ENCODE results near the gene H1-8.

The H1-8 gene

GRCh38 chr3:129571605-129572547 lies 28.9 kb downstream of the H1-8 start:
- in situ Hi-C loops (cut with MboI; ENCODE audit: low sequenced_read_pairs), result no loop called here

DNA sequence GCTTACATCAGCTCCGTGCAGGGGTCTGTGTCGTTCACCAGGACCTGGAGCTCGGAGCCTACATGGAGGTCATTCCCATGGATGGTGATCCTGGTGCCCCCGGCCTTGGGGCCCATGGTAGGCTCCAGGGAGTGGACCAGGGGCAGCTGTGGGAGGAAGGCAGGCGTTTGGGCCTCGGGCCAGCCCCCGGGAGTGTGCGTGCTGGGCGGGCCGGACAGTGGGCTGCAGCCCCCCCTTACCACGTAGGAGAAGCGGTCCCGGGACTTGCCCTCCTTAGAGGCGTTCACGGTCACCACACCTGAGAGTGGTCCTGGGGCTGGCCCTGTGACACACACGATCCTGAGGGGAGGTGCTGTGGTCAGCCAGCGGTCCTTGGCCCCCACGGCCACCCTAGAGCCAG lies 29.6 kb downstream of the H1-8 start:
- in situ Hi-C loops (cut with MboI; ENCODE audit: low sequenced_read_pairs), result no loop called here

GRCh38 chr3:129573493-129573892 lies 30.5 kb downstream of the H1-8 start:
- in situ Hi-C loops (cut with MboI; ENCODE audit: low sequenced_read_pairs), result no loop called here

DNA sequence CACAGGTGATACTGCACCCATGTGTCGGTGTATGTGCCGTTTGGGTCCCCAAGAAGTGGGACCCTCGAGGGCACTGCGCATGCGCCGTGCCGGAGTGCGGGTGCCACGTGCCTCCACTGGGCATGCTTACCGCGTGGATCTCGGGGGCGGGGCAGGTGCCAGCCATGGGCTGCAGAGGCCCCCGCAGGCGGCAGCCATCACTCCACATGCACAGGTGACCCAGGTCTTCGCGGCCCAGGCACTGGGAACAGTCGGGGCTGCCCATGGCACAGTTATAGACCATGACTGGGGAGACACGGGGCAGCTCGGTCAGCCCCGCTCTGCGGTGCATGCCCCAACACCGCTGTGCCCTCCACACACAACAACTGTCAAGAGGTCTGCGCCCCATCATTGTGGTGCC lies 31.2 kb downstream of the H1-8 start:
- in situ Hi-C loops (cut with MboI; ENCODE audit: low sequenced_read_pairs), result no loop called here

DNA sequence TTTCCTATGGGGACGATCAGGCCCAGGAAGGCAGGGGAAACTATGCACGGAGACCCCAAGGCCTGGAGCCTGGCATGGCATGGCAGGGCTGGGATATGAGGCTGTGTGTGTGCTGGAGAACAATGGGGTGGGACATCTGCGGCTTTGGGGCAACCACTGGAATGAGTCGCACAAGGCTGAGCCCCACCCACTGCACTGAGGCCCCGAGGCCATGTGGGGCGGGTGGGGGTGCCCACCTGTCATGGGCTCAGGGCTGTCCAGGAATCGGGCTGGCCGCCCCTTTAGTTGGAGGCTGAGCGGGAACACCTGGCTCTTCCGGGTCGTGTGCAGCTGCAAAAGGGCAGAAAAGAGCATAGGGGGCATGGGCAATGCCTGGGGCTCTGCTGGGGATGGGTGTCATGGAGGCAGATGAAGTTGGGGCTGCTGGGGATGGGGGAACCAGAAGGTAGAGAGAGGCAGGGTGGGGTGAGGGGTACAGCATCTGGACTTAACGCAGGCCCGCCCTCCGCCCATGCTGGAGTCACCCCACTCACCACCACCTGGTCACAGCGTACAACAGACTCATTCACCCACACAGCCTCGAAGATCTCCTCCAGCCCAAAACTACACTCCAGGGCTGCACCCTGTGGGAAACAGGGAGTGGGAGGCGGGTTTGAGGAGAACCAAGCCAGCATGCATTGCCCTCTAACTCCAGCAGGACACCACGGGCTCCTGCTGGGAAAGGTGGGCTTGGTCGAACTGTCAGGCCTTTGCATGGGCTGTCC lies 32.4 kb downstream of the H1-8 start:
- in situ Hi-C loops (cut with MboI; ENCODE audit: low sequenced_read_pairs), result no loop called here

GRCh38 chr3:129575997-129576384 lies 33.0 kb downstream of the H1-8 start:
- in situ Hi-C loops (cut with MboI; ENCODE audit: low sequenced_read_pairs), result no loop called here

DNA sequence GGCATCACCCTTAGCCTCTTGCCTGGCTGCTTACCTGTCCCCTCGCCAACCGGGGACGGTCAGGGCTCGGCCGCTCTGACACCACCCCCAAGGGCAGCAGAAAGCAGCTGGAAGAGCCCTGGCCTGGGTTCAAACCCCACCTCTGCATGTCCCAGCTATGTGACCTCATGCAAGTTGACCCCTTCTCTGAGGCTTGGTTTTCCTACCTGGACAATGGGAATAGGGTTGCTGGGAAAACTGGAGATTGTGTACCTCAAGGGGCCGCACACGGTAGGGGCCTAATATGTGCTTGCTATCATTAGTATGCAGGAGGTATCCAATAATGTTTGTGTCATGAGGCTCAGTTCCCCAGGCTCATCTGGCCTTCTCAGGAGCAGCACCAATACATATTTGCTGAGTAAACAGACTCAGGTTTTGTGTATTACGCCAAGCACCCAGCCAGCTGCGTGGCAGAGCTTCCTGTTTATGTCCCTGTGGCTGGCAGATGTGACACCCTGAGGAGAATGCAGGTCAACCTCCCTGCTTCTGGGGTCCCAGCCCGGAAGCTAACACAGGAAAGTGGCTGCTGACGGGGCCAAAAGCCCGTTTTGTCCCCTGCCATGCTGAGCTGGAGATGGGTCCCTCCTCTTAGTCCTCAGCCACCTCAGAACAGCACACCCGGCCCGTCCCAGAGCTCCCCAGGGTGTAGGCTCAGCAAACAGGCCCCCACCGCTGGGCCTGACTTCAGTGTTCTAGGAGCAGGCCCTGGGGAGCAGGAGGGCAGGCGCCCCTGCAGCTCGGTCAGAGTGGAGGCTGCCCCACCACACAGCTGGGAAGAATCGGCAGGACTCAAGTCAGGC lies 33.8 kb downstream of the H1-8 start:
- in situ Hi-C loops (cut with MboI; ENCODE audit: low sequenced_read_pairs), result no loop called here

DNA sequence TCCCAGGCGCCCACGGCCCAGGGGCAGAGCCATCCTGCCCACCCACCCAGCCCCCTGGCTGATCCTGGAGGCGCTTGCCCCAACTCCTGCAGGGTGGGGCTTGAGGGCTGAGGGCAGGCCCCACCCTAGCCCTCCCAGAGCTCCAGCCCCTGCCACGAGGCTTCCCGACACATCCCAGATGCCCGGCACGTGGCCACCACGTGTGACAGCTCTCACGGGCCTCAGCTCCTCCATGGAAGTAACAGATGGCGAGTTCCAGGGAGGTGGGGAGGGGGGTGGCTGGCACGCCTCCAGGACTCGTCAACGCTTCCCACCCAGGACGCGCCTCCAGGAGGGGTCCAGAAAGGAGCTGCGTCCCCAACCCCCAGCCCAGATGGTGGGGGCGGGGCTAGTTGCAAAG lies 34.4 kb downstream of the H1-8 start:
- in situ Hi-C loops (cut with MboI; ENCODE audit: low sequenced_read_pairs), result no loop called here

- in situ Hi-C loops (cut with MboI; ENCODE audit: low sequenced_read_pairs), result no loop called here
Observed at GRCh38 chr3:129577925-129578786, 35.2 kb downstream of the H1-8 start.

DNA sequence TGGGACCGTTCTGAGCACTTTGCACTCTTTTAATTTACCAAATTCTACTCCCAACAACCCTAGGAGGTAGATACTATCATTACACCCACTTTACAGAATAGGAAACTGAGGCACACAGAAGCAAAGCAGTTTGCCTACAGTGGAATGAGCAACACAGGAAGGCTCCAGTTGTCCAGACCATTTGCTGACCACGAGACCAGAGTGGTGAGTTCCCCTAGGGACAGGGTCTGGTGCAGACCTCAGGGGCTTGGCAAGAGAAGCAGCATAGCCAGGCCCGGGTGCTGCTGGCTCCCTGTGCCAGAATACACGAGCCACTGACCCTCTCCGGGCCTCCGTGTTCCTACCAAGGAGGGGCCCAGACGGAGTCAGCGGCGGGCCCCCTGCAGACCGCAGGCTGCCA lies 37.0 kb downstream of the H1-8 start:
- in situ Hi-C loops (cut with MboI; ENCODE audit: low sequenced_read_pairs), result no loop called here

DNA sequence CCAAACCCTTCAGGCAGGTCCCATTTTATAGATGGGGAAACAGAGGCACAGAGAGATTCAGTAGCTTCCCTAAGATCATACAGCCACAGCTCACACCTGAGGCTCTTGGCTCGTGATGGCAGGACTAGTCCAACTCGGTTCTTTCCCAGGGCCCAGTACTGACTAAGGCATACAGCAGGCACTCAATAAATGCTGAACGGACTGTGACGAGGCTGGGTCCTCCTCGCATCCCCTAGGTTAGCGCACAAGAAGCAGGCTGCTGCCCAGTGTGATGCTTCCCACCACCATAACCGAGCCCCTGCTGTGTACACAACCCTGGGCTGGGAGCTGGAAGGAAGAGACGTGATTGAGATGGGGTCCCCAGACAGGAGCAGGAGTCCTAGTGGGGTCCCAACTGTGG lies 38.6 kb downstream of the H1-8 start:
- in situ Hi-C loops (cut with MboI; ENCODE audit: low sequenced_read_pairs), result no loop called here

- in situ Hi-C loops (cut with MboI; ENCODE audit: low sequenced_read_pairs), result no loop called here
Observed at GRCh38 chr3:129582799-129583198, 39.8 kb downstream of the H1-8 start.

GRCh38 chr3:129583289-129583688 lies 40.3 kb downstream of the H1-8 start:
- in situ Hi-C loops (cut with MboI; ENCODE audit: low sequenced_read_pairs), result no loop called here

DNA sequence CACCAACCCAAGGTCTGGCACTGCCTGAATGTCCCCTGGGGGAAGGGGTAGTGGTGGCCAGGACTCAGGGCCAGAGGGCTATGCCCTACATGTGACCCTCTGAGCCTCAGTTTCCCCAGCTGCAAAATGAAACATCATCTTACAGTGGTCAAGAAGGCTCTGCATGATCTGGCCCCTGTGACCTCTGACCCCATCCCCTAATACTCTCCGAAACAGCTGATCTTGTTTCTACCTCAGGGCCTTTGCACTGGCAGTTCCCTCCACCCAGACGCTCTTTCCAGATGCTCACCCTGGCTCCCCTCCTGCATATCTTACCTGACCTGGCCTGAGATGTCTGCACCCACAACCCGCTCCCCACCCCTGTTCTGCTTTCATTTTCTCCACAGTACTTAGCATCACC lies 41.7 kb downstream of the H1-8 start:
- in situ Hi-C loops (cut with MboI; ENCODE audit: low sequenced_read_pairs), result no loop called here

GRCh38 chr3:129585949-129586657 lies 43.1 kb downstream of the H1-8 start:
- in situ Hi-C loops (cut with MboI; ENCODE audit: low sequenced_read_pairs), result no loop called here

- in situ Hi-C loops (cut with MboI; ENCODE audit: low sequenced_read_pairs), result no loop called here
Observed at GRCh38 chr3:129586746-129587430, 43.9 kb downstream of the H1-8 start.

- in situ Hi-C loops (cut with MboI; ENCODE audit: low sequenced_read_pairs), result no loop called here
Observed at GRCh38 chr3:129587566-129588210, 44.7 kb downstream of the H1-8 start.

- in situ Hi-C loops (cut with MboI; ENCODE audit: low sequenced_read_pairs), result no loop called here
Observed at GRCh38 chr3:129590215-129590614, 47.2 kb downstream of the H1-8 start.

DNA sequence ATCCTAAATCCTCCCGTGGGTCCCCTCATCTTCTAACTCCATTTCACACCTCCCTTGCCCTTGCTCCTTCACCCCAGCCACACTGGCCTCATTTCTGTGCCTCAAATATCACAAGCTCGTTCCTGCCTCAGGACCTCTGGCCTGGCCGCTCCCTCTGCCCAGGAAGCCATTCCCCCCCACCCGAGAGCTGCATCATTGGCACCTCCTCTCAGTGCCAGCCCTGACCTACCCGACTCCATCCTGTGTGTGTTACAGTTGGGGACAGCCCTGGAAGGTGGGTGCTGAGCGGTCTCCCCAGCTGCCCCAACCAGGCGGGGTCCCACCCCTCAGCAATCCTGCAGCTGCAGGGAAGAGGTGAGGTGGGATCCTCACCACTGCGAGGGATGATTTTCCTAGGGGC lies 49.0 kb downstream of the H1-8 start:
- in situ Hi-C loops (cut with MboI; ENCODE audit: low sequenced_read_pairs), result no loop called here

Measured in HL-60/S4 treated with retinoic acid at 250 ng/mL for 4 days and 3 days (cell line).